Inferior parietal cortex (tissue), 1 donor: ENCODE results near the gene PPP1R9B.

Experiments used
- DNase-seq: peaks from one replicate; pipeline ENCODE4 v3.0.0-alpha.2; 2016; ENCODE audit errors: extremely low spot score

Gene PPP1R9B

DNA sequence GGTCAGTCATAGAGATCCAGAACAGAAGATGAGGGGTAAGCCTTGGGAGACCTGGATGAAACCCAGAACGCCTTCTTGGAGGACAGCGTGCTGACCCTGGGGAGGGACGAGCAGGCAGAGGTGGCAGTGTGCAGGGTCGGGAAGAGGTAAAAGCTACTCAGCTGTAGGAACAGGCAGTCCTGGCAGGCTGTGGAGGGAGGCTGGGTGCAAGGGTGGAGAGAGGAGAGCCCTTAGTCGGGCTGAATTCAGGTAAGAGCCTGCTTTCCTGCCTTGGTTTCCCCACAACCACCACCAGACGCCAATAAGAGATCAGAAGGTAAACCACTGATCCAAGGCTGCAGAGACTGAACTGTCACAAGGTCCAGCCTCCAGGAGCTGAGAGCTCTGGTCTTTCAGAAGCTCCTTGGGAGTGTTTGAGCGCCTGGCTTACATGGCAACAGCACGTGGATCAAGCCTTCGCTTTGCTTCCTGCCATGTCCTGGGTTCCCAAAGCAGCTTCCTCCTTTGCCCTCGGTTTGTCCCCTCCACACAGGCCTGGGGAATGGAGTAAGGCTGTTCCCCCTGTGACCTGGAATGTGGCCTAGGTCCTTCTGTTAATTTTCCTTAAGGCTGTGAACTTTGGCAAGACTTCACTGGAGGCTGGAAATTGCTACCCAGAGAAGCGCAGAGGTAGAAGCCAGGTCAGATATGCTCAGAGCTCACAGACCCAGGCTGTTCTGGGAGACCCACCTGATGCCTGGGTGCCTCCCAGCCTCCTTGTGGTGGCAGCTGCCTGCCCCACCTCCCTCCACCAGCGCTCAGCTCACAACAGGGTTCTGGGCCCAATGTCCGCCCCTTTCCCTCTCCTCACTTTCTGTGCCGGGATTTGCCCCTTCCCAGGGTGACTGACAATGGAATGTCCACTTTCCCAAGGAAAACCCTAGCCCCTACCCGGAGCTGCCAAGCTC lies 59.2 kb downstream of the PPP1R9B start:
- DNase-seq: no peak

DNA sequence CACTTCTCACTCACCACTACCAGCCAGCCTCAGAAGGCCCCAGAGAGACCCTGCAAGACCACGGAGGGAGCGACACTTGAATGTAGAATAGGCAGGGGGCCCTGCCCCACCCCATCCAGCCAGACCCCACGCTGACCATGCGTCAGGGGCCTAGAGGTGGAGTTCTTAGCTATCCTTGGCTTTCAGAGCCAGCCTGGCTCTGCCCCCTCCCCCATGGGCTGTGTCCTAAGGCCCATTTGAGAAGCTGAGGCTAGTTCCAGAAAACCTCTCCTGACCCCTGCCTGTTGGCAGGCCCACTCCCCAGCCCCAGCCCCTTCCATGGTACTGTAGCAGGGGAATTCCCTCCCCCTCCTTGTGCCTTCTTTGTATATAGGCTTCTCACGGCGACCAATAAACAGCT lies 60.4 kb downstream of the PPP1R9B start:
- no peak for DNase-seq

DNA sequence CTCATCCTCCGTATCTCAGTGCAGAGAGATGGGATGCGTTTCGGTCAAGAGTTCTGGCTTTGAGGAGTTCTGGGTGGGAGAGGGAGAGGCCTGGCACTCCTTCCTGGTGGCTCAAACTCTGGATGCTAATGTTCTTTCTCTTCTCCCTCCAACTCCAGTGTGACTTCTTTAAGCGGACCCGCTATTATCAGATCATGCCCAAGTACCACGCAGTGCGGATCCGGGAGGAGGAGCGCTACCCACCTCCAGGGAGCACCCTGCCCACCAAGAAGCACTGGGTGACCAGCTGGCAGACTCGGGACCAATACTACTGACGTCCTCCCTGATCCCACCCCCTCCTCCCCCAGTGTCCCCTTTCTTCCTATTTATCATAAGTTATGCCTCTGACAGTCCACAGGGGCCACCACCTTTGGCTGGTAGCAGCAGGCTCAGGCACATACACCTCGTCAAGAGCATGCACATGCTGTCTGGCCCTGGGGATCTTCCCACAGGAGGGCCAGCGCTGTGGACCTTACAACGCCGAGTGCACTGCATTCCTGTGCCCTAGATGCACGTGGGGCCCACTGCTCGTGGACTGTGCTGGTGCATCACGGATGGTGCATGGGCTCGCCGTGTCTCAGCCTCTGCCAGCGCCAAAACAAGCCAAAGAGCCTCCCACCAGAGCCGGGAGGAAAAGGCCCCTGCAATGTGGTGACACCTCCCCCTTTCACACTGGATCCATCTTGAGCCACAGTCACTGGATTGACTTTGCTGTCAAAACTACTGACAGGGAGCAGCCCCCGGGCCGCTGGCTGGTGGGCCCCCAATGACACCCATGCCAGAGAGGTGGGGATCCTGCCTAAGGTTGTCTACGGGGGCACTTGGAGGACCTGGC lies 61.3 kb downstream of the PPP1R9B start:
- no peak for DNase-seq

DNA sequence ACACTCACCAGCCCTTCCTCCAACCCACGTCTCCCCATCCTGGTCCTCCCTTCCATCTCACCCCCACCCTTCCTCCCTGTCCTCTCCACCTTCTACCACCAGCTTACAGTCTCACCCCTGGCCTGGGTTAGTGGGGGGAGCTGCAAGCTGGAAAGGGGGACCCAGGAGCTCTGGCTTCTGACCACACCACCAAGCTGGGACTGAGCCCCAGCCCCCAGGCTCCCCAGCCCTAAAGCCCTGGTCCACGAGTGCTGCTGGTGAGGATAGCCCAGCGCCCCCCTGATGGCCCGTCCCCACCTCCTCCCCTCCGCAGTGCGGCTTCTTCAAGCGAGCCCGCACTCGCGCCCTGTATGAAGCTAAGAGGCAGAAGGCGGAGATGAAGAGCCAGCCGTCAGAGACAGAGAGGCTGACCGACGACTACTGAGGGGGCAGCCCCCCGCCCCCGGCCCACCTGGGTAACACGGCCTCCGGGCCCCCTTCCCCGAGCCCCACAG lies 62.5 kb downstream of the PPP1R9B start:
- no peak for DNase-seq

DNA sequence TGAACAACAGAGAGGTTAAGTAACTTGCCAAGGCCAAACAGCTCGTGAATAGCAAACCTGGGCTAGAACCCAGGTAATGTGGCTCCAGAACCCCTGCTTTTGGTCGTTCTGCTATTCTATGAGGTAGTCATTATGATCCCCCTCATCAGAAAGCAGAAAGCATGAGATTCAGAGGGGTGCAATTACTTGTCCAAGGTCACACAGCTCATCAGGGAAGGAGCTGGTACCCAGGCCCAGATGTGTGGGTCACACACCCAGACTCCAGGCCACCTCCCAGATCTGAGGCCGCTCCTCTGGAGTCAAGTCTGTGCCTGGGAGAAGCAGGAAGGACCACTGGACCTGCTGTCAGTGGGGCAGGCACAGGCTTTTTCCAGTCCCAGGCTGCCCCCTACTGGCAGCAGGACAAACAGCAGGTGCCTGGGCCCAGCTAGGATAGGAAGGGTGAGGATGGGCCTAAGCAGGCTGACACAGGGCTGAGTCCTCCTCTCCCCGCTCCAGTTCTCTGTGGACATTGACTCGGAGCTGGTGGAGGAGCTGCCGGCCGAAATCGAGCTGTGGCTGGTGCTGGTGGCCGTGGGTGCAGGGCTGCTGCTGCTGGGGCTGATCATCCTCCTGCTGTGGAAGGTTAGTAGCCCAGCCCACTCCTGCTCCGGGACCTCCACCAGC lies 63.1 kb downstream of the PPP1R9B start:
- DNase-seq: no peak
